Endodermal cell (in vitro differentiated cells): ENCODE results near the gene RASAL3. TPM values are rescaled to one million over a fixed set of nuclear protein-coding genes. Genes with fewer than 3 reads are reported as not detected.
"Not testable (repeated sequence)": the region's sequence is repeated elsewhere in the genome, so short reads cannot be mapped to it uniquely, and the experiment has no call there.

Experiments used
- DNase-seq: peaks from one replicate; pipeline ENCODE4 v3.0.0-alpha.2; 2017
- H3K27ac ChIP-seq: 2 replicates; pipeline ENCODE4 v1.5.1; 2013; ENCODE audit warnings: mild to moderate bottlenecking, low read depth, low read length, moderate library complexity
- H3K27me3 ChIP-seq: 2 replicates; pipeline ENCODE4 v1.6.1; 2013; ENCODE audit warnings: mild to moderate bottlenecking, low read length, moderate library complexity; ENCODE audit not compliant: insufficient read depth, control insufficient read depth, poor library complexity, severe bottlenecking
- H3K36me3 ChIP-seq: 2 replicates; pipeline ENCODE4 v1.7.0; 2013; ENCODE audit warnings: mild to moderate bottlenecking, low read length, moderate library complexity; ENCODE audit not compliant: control insufficient read depth, insufficient read depth
- H3K4me1 ChIP-seq: one replicate; pipeline ENCODE4 v1.7.0; 2013; ENCODE audit warnings: low read length; ENCODE audit not compliant: control insufficient read depth, insufficient read depth
- H3K4me3 ChIP-seq: 2 replicates; pipeline ENCODE4 v1.5.1; 2013; ENCODE audit warnings: mild to moderate bottlenecking, low read length, moderate library complexity
- H3K9ac ChIP-seq: 2 replicates; pipeline ENCODE4 v1.6.1; 2013; ENCODE audit warnings: mild to moderate bottlenecking, low read length, moderate library complexity; ENCODE audit not compliant: poor library complexity, severe bottlenecking; ENCODE audit errors: extremely low read depth
- H3K9me3 ChIP-seq: 2 replicates; pipeline ENCODE4 v1.6.1; 2013; ENCODE audit warnings: mild to moderate bottlenecking, low read length, moderate library complexity; ENCODE audit not compliant: control insufficient read depth
- H3K27ac Mint-ChIP-seq: 2 replicates; pipeline ENCODE4 v1.8.0; 2020; ENCODE audit warnings: mixed read lengths
- H3K27me3 Mint-ChIP-seq: 2 replicates; pipeline ENCODE4 v1.8.0; 2021; ENCODE audit warnings: mild to moderate bottlenecking, mixed read lengths; ENCODE audit not compliant: insufficient read depth
- H3K36me3 Mint-ChIP-seq: 2 replicates; pipeline ENCODE4 v1.8.0; 2020; ENCODE audit warnings: low read depth, mixed read lengths
- H3K4me1 Mint-ChIP-seq: 2 replicates; pipeline ENCODE4 v1.8.0; 2020; ENCODE audit warnings: mixed read lengths
- H3K4me3 Mint-ChIP-seq: 2 replicates; pipeline ENCODE4 v1.8.0; 2020; ENCODE audit warnings: mild to moderate bottlenecking, moderate library complexity, mixed read lengths
- H3K9me3 Mint-ChIP-seq: 2 replicates; pipeline ENCODE4 v1.8.0; 2020; ENCODE audit warnings: mild to moderate bottlenecking, mixed read lengths
- WGBS, 2 experiments: methylation state at CpG; one replicate each; pipeline versions ENCODE4 v1.1.5 to v1.1.7; 2013; ENCODE audit warnings: missing lambda C conversion rate in 2 of 2, mixed read lengths in 1 of 2; ENCODE audit not compliant: insufficient coverage in 1 of 2, insufficient read length in 1 of 2; 5-methylcytosine and 5-hydroxymethylcytosine counted together
- total RNA-seq, 2 donors: library from RNA; stranded (reverse); fragmentation: NEBNext Ultra II Directional in 1 of 2; extraction: Animal tissue kit (Norgen Biotek cat#: 25700) in 1 of 2; gene quantifications; 2 replicates in 1 of 2; 3 replicates in 1 of 2; pipeline ENCODE4 v1.2.1, GENCODE V29; 2021
- TF ChIP-seq, protein P1 (sequence below): fragments of 200-600 bp; sonication (generic); conservative IDR thresholded peaks from 2 replicates; pipeline ENCODE4 v1.5.0; 2021; ENCODE audit warnings: antibody characterized with exemption, mild to moderate bottlenecking

Gene RASAL3
- total RNA-seq, 2 donors from 2014 or later = not detected

DNA sequence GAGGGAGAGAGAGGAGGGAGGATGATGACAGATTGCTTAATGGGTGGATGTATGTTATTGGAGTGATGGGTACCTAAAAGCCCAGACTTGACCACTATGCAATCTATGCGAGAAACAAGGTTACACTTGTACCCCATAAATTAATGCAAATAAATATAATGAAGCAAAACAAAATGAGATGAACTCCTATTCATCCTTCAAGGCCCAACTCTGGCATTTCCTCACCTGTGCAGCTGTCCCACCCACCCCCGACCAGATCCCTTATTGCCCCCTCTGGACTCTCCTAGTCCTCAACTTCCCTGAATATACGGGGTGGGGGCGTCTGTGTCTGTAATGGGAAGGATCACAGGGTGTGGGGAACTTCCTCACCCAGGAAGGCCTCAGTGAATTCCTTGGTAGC lies 10.8 kb upstream of the RASAL3 start:
- no peak overlapping the region for H3K27ac ChIP-seq
- H3K4me3 ChIP-seq = no peak overlapping the region
- H3K9me3 Mint-ChIP-seq = peaks cover 60% of the 10 kb centered on the region
- no peaks in the 10 kb centered on the region for H3K4me1 Mint-ChIP-seq
- H3K27me3 ChIP-seq = no peaks in the 10 kb centered on the region
- no peak for DNase-seq
- H3K9me3 ChIP-seq = peaks cover 12% of the 10 kb centered on the region
- H3K4me3 Mint-ChIP-seq = no peak overlapping the region
- peaks cover 23% of the 10 kb centered on the region for H3K27me3 Mint-ChIP-seq
- no peak overlapping the region for H3K9ac ChIP-seq
- H3K36me3 ChIP-seq = no peaks in the 10 kb centered on the region
- no peaks in the 10 kb centered on the region for H3K36me3 Mint-ChIP-seq
- H3K4me1 ChIP-seq = no peaks in the 10 kb centered on the region
- 38 to 76% methylated on average over 3 to 4 of the region's 4 CpGs for WGBS, 2 experiments
- H3K27ac Mint-ChIP-seq = no peak overlapping the region
- TF ChIP-seq, protein P1, sequence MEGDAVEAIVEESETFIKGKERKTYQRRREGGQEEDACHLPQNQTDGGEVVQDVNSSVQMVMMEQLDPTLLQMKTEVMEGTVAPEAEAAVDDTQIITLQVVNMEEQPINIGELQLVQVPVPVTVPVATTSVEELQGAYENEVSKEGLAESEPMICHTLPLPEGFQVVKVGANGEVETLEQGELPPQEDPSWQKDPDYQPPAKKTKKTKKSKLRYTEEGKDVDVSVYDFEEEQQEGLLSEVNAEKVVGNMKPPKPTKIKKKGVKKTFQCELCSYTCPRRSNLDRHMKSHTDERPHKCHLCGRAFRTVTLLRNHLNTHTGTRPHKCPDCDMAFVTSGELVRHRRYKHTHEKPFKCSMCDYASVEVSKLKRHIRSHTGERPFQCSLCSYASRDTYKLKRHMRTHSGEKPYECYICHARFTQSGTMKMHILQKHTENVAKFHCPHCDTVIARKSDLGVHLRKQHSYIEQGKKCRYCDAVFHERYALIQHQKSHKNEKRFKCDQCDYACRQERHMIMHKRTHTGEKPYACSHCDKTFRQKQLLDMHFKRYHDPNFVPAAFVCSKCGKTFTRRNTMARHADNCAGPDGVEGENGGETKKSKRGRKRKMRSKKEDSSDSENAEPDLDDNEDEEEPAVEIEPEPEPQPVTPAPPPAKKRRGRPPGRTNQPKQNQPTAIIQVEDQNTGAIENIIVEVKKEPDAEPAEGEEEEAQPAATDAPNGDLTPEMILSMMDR = no peak

DNA sequence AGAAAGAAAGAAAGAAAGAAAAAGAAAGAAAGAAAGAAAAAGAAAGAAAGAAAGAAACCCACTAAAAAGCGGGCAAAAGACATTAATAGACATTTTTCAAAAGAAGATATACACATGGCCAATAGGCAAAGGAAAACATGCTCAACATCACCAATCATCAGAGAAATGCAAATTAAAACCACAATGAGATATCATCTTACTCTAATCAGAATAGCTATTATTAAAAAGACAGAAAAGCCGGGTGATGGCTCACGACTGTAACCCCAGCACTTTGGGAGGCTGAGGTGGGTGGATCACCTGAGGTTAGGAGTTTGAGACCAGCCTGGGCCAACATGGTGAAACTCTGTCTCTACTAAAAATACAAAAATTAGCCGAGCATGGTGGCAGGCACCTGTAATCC lies 9.5 kb upstream of the RASAL3 start:
- peaks cover 37% of the 10 kb centered on the region for H3K27me3 Mint-ChIP-seq
- not testable (repeated sequence) for H3K4me1 Mint-ChIP-seq

DNA sequence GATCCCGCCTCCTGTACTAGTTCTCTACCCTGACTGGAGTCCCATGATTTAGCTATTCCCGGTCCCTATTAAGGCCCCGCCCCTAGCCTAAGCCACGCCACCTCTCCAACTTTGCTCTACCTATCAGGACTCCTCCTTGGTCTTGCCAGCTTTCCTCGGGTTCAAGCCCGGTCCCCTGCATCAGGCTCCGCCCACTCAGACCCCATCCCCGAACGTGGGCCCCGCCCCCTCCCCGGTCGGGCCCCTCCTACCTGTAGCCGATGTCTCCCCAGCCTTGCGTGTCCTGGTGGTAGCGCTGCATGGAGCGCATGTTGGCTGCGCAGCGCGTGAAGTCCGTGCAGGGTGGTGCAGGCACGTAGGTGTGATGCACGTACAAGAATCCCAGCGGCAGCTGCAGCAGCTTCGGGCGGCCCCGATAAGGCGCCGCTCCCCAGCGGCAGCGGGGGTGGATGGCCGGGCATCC lies 7.3 kb upstream of the RASAL3 start:
- no peak overlapping the region for H3K9ac ChIP-seq
- no peak overlapping the region for H3K4me3 Mint-ChIP-seq
- no peaks in the 10 kb centered on the region for H3K4me1 ChIP-seq
- no peaks in the 10 kb centered on the region for H3K4me1 Mint-ChIP-seq
- no peaks in the 10 kb centered on the region for H3K36me3 Mint-ChIP-seq
- peak; percentile 82 for DNase-seq
- peaks cover 28% of the 10 kb centered on the region for H3K27me3 ChIP-seq
- TF ChIP-seq, protein P1 = no peak
- no peak overlapping the region for H3K27ac ChIP-seq
- H3K4me3 ChIP-seq = no peak overlapping the region
- 90% methylated on average over 22 to 31 of the region's 31 CpGs for WGBS, 2 experiments
- H3K27ac Mint-ChIP-seq = no peak overlapping the region
- no peaks in the 10 kb centered on the region for H3K36me3 ChIP-seq
- H3K9me3 ChIP-seq = peaks cover 8% of the 10 kb centered on the region
- peaks cover 42% of the 10 kb centered on the region for H3K9me3 Mint-ChIP-seq
- H3K27me3 Mint-ChIP-seq = peaks cover 55% of the 10 kb centered on the region

More for the DNA sequence above, 9.5 kb upstream of the RASAL3 start:
- H3K27ac ChIP-seq, H3K4me1 ChIP-seq, H3K9ac ChIP-seq, H3K4me3 Mint-ChIP-seq, H3K4me3 ChIP-seq, H3K36me3 ChIP-seq, DNase-seq, H3K36me3 Mint-ChIP-seq, H3K27ac Mint-ChIP-seq: not testable (repeated sequence)
- 73 to 84% methylated on average over 2 to 4 of the region's 4 CpGs for WGBS, 2 experiments
- H3K9me3 Mint-ChIP-seq = peaks cover 54% of the 10 kb centered on the region
- H3K27me3 ChIP-seq = peaks cover 13% of the 10 kb centered on the region
- H3K9me3 ChIP-seq = peaks cover 12% of the 10 kb centered on the region
